NCI-H526 (cell line): ENCODE data around the gene RNF115.
A peak's percentile ranks its signal among the peaks of the same experiment; 100 is the strongest.
"Not testable (repeated sequence)": the region's sequence is repeated elsewhere in the genome, so short reads cannot be mapped to it uniquely, and the experiment has no call there.

Experiments
- DNase-seq, 2 experiments: peaks; one replicate each; lab custom pipeline; 2025; lab: John Stamatoyannopoulos, UW

The RNF115 gene

GRCh38 chr1:145827966-145828365 is 4.1 kb upstream of the RNF115 start:
- DNase-seq, result no peak

GRCh38 chr1:145826030-145826429 is 2.1 kb upstream of the RNF115 start:
- no peak for DNase-seq

GRCh38 chr1:145824499-145824842 is 576 bp upstream of the RNF115 start:
- peak in 1 of 2 experiments; percentile 43 for DNase-seq

- not testable (repeated sequence) for DNase-seq
Measured at GRCh38 chr1:145822779-145823331, 1.0 kb downstream of the RNF115 start.

- not testable (repeated sequence) for DNase-seq
Measured at GRCh38 chr1:145818095-145818494, 5.8 kb downstream of the RNF115 start.

- not testable (repeated sequence) for DNase-seq
Measured at GRCh38 chr1:145812977-145813810, 10.7 kb downstream of the RNF115 start.

- DNase-seq, result no peak
Measured at GRCh38 chr1:145806844-145807243, 17.1 kb downstream of the RNF115 start.

GRCh38 chr1:145806408-145806807 is 17.5 kb downstream of the RNF115 start:
- no peak for DNase-seq

- no peak for DNase-seq
Measured at GRCh38 chr1:145805057-145805456, 18.8 kb downstream of the RNF115 start.

GRCh38 chr1:145804235-145805045 is 19.5 kb downstream of the RNF115 start:
- no peak for DNase-seq

GRCh38 chr1:145799806-145800205 is 24.1 kb downstream of the RNF115 start:
- DNase-seq, result no peak

- DNase-seq, result no peak
Measured at GRCh38 chr1:145796753-145797152, 27.1 kb downstream of the RNF115 start.

- DNase-seq, result no peak
Measured at GRCh38 chr1:145795257-145795881, 28.5 kb downstream of the RNF115 start.

- no peak for DNase-seq
Measured at GRCh38 chr1:145792484-145792883, 31.4 kb downstream of the RNF115 start.

- DNase-seq, result not testable (repeated sequence)
Measured at GRCh38 chr1:145791860-145792259, 32.0 kb downstream of the RNF115 start.

- DNase-seq, result no peak
Measured at GRCh38 chr1:145788580-145788979, 35.3 kb downstream of the RNF115 start.

- DNase-seq, result no peak
Measured at GRCh38 chr1:145786271-145786670, 37.6 kb downstream of the RNF115 start.

GRCh38 chr1:145785547-145785946 is 38.3 kb downstream of the RNF115 start:
- DNase-seq, result no peak

- DNase-seq, result no peak
Measured at GRCh38 chr1:145784409-145784808, 39.5 kb downstream of the RNF115 start.

GRCh38 chr1:145782272-145783099 is 41.4 kb downstream of the RNF115 start:
- DNase-seq, result no peak

- DNase-seq, result no peak
Measured at GRCh38 chr1:145778146-145778540, 45.8 kb downstream of the RNF115 start.
